HT1080 (cell line): ENCODE results near the gene PLXDC2. TPM values are rescaled to one million over a fixed set of nuclear protein-coding genes. Genes with fewer than 3 reads are reported as not detected.

Experiments used
- DNase-seq: peaks from one replicate; pipeline ENCODE4 v3.0.0-alpha.2; 2015; ENCODE audit warnings: low read depth
- total RNA-seq: library from RNA; depleted of rRNA; stranded (reverse); fragments of >200 nt; shearing (Covaris generic); gene quantifications from 2 replicates; pipeline ENCODE4 v1.2.3, GENCODE V29; 2014

The PLXDC2 gene
- total RNA-seq, 1 experiment from 2014 or later: 0.48 TPM

- peak; percentile 23 for DNase-seq
Measured at GRCh38 chr10:19815731-19816410, 361 bp upstream of the PLXDC2 start.

- no peak for DNase-seq
Measured at GRCh38 chr10:19817231-19817933, 1.1 kb downstream of the PLXDC2 start.

GRCh38 chr10:19818876-19819275 is 2.6 kb downstream of the PLXDC2 start:
- DNase-seq: no peak

- DNase-seq: peak; percentile 38
Measured at GRCh38 chr10:19819419-19820033, 3.3 kb downstream of the PLXDC2 start.

GRCh38 chr10:19824381-19825342 is 8.4 kb downstream of the PLXDC2 start:
- no peak for DNase-seq

GRCh38 chr10:19825700-19826099 is 9.5 kb downstream of the PLXDC2 start:
- DNase-seq: no peak

GRCh38 chr10:19826712-19827111 is 10.5 kb downstream of the PLXDC2 start:
- DNase-seq: no peak

- no peak for DNase-seq
Measured at GRCh38 chr10:19828278-19829049, 12.2 kb downstream of the PLXDC2 start.

- DNase-seq: no peak
Measured at GRCh38 chr10:19832699-19833098, 16.5 kb downstream of the PLXDC2 start.

- DNase-seq: no peak
Measured at GRCh38 chr10:19833170-19833824, 17.1 kb downstream of the PLXDC2 start.

GRCh38 chr10:19835952-19836351 is 19.7 kb downstream of the PLXDC2 start:
- DNase-seq: no peak

GRCh38 chr10:19839090-19839489 is 22.9 kb downstream of the PLXDC2 start:
- no peak for DNase-seq

- DNase-seq: no peak
Measured at GRCh38 chr10:19839552-19839951, 23.3 kb downstream of the PLXDC2 start.

- no peak for DNase-seq
Measured at GRCh38 chr10:19840776-19841175, 24.5 kb downstream of the PLXDC2 start.

GRCh38 chr10:19843487-19843886 is 27.3 kb downstream of the PLXDC2 start:
- DNase-seq: no peak

GRCh38 chr10:19845503-19846368 is 29.5 kb downstream of the PLXDC2 start:
- no peak for DNase-seq

- no peak for DNase-seq
Measured at GRCh38 chr10:19847321-19847720, 31.1 kb downstream of the PLXDC2 start.

GRCh38 chr10:19848226-19848985 is 32.2 kb downstream of the PLXDC2 start:
- DNase-seq: no peak
